Neural crest cell (in vitro differentiated cells): ENCODE data around the gene PRKCE. TPM values are rescaled to one million over a fixed set of nuclear protein-coding genes. Genes with fewer than 3 reads are reported as not detected.

Experiments
- DNase-seq: peaks from one replicate; pipeline ENCODE4 v3.0.0; 2021; ENCODE audit warnings: low read depth, mixed read lengths, low spot score
- H3K27ac Mint-ChIP-seq: one replicate; pipeline ENCODE4 v1.8.0; 2021; ENCODE audit warnings: mild to moderate bottlenecking, mixed read lengths; ENCODE audit not compliant: unreplicated experiment
- H3K27me3 Mint-ChIP-seq: 2 replicates; pipeline ENCODE4 v1.8.0; 2021; ENCODE audit warnings: low read depth, mild to moderate bottlenecking, mixed read lengths
- H3K36me3 Mint-ChIP-seq: 2 replicates; pipeline ENCODE4 v1.8.0; 2021; ENCODE audit warnings: low read depth, mild to moderate bottlenecking, mixed read lengths
- H3K4me1 Mint-ChIP-seq: 2 replicates; pipeline ENCODE4 v1.8.0; 2021; ENCODE audit warnings: mixed read lengths
- H3K4me3 Mint-ChIP-seq: one replicate; pipeline ENCODE4 v1.8.0; 2021; ENCODE audit warnings: mild to moderate bottlenecking, mixed read lengths
- H3K9me3 Mint-ChIP-seq: 2 replicates; pipeline ENCODE4 v1.8.0; 2021; ENCODE audit warnings: mixed read lengths
- total RNA-seq: library from RNA; stranded (reverse); gene quantifications from 2 replicates; pipeline ENCODE4 v1.2.1, GENCODE V29; 2021
- TF ChIP-seq, protein P1 (sequence below): fragments of 200-600 bp; sonication (generic); conservative IDR thresholded peaks from 2 replicates; pipeline ENCODE4 v1.5.0; 2021; ENCODE audit warnings: antibody characterized with exemption, mild to moderate bottlenecking

PRKCE gene
- total RNA-seq, 1 donor from 2014 or later: 15.6 TPM

DNA sequence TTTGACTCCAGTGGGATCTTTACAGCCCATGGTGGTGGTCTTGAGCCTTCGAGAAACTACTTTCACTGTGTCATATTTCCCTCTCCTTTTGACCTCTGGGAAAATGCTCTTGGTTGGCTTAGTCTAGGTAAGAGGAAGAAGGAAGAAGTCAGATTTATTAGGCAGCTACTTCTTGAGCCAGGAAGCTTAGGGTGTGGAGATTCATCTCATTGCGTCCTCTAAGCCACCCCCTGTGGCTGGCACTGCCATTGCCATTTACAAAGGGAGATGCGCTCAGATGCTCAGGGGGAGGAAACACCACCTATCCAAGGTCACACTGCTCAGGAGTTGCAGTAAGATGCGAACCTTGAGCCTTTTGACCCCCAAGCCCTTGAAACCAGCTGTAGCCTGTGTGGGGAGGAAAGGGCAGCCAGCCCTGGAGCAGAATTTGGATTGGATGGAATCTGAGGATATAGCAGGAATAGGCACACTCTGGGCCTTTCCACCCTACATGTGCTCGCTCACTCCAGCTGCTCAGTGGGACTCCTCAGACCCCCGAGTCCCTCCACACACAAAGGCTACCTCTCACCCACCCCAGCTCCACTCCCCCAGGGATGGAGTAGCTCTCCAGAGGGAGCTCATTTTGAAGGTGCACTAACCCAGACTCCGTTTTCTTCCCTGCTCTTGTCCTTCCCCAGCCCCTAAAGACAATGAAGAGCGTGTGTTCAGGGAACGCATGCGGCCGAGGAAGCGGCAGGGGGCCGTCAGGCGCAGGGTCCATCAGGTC, 324.5 kb downstream of the PRKCE start:
- Mint-ChIP-seq H3K27me3 (no peaks in the 10 kb centered on the region), H3K27ac (no peak overlapping the region), H3K9me3 (no peaks in the 10 kb centered on the region), H3K4me3 (no peak overlapping the region), H3K36me3 (no peaks in the 10 kb centered on the region), H3K4me1 (no peaks in the 10 kb centered on the region)
- DNase-seq: no peak
- TF ChIP-seq, protein P1, sequence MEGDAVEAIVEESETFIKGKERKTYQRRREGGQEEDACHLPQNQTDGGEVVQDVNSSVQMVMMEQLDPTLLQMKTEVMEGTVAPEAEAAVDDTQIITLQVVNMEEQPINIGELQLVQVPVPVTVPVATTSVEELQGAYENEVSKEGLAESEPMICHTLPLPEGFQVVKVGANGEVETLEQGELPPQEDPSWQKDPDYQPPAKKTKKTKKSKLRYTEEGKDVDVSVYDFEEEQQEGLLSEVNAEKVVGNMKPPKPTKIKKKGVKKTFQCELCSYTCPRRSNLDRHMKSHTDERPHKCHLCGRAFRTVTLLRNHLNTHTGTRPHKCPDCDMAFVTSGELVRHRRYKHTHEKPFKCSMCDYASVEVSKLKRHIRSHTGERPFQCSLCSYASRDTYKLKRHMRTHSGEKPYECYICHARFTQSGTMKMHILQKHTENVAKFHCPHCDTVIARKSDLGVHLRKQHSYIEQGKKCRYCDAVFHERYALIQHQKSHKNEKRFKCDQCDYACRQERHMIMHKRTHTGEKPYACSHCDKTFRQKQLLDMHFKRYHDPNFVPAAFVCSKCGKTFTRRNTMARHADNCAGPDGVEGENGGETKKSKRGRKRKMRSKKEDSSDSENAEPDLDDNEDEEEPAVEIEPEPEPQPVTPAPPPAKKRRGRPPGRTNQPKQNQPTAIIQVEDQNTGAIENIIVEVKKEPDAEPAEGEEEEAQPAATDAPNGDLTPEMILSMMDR: no peak

DNA sequence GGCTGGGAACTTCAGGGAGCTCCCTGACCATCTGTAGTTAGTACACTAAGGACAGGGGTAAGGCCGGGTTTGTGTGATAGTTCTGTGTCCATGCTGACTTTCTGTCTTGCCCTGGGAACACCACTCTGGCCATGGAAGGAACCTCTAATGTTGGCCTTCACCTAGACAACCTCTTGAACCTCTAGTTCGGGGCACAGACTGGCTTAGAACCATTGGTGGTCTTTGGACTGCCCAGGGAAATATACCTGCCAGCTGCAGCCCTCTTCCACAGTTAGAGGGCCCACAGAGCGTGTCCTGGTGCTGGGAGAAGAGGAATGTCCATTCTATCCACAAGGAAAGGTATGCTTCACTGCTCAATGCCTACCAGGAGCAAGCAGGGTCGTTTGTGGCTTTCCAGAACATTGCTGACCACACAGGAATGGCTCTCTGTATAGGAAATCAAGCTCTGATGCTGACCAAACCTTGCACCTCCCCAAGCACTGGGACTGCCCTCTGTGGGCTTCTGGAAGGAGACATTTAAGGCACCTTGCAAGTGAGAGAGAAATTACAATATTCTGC, 326.9 kb downstream of the PRKCE start:
- Mint-ChIP-seq H3K9me3 (no peaks in the 10 kb centered on the region), H3K4me1 (no peaks in the 10 kb centered on the region), H3K27me3 (no peaks in the 10 kb centered on the region), H3K4me3 (no peak overlapping the region), H3K27ac (no peak overlapping the region), H3K36me3 (no peaks in the 10 kb centered on the region)
- no peak for DNase-seq
- TF ChIP-seq, protein P1: no peak

DNA sequence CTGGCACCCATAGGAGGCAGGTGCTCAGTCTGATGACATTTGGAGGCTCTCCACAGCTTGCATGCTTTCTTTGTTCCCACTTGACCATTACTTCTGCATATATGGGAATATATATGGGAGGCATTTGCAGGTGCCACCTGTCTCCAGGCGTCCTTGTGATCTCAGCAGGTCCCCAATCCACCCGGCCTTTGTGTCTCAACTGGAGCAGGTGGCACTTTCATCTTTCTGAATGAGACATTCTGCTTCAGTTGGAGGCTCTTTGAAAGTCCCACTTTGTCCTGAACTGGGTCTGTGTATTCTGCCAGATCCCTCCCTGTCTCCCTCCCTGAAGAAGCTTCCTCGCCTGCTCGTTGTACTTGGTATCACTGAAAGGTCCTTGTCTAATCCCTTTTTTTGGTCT, 327.6 kb downstream of the PRKCE start:
- TF ChIP-seq, protein P1: no peak
- Mint-ChIP-seq H3K4me3 (no peak overlapping the region), H3K27me3 (no peaks in the 10 kb centered on the region), H3K9me3 (no peaks in the 10 kb centered on the region), H3K36me3 (no peaks in the 10 kb centered on the region), H3K27ac (no peak overlapping the region), H3K4me1 (no peaks in the 10 kb centered on the region)
- DNase-seq: no peak

DNA sequence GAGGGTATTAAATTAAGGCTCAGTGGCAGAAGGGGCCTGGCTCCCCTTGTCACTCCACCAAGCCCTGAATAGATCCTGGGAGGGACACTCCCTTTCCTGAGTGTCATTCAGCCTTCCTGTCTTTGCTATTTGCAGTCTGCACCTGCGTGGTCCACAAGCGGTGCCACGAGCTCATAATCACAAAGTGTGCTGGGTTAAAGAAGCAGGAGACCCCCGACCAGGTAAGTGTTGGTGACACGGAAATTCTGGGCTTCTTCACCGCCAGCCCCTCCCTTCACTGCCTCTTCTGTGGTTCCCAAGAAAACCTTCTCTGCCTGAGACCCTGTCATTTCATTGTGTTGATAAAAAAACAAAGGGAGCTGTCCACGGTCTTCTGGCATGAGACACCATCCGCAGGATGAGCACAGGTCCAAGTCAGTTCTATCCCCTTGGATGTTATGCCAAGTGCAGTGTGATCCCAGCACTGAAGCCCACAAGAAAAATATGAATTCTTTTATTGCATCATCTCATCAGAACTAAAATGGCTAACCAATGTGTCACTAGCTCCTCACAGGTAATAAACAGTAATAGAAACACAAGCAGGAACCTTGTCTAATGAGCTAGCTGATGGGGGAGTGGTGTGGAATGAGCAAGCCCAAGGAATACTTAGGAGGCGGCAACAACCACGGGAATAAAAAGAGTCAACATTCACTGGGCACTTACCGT, 328.8 kb downstream of the PRKCE start:
- Mint-ChIP-seq H3K36me3 (no peaks in the 10 kb centered on the region), H3K27me3 (no peaks in the 10 kb centered on the region), H3K27ac (no peak overlapping the region), H3K4me3 (no peak overlapping the region), H3K9me3 (no peaks in the 10 kb centered on the region), H3K4me1 (no peaks in the 10 kb centered on the region)
- TF ChIP-seq, protein P1: no peak
- no peak for DNase-seq

DNA sequence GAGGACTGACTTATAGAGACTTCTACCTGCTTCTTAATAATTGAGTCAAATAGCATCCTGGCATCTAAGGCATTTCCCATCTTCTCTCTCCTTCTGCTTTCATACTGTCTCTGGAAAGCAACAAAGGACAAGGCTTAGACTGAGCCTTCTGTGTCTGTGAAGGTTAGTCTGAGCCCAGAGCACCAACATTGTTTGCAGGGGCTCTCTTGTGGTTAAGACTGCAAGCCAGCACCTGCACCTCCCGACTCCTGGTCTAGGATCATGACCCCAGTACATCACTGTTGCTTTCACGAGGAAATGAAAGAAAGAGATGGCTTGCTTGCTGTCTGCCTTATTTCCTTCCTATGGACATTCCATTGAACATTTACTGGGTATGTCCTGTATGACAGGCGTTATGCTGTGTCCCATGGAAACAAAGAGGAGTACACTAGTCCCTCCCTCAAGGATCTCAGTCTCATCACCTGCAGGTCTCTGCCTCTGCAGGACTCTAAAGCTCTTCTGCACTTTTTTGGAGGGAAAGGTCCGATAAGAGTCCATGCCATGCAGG, 330.0 kb downstream of the PRKCE start:
- H3K4me1 Mint-ChIP-seq: no peaks in the 10 kb centered on the region
- DNase-seq: no peak
- H3K4me3 Mint-ChIP-seq: no peak overlapping the region
- H3K36me3 Mint-ChIP-seq: no peaks in the 10 kb centered on the region
- H3K27ac Mint-ChIP-seq: no peak overlapping the region
- H3K9me3 Mint-ChIP-seq: no peaks in the 10 kb centered on the region
- TF ChIP-seq, protein P1: no peak
- H3K27me3 Mint-ChIP-seq: no peaks in the 10 kb centered on the region
